Parathyroid adenoma (tissue), 2 donors: ENCODE results near the gene CASD1.

ENCODE experiments used
- H2AFZ ChIP-seq: fragments of 300-600 bp; sonication (generic); one replicate; pipeline ENCODE4 v1.7.0; 2017; ENCODE audit warnings: antibody characterized with exemption, mild to moderate bottlenecking
- H3K27ac ChIP-seq: fragments of 300-600 bp; sonication (generic); one replicate; pipeline ENCODE4 v1.7.0; 2017
- H3K27me3 ChIP-seq: fragments of 300-600 bp; sonication (generic); one replicate; pipeline ENCODE4 v1.7.0; 2017; ENCODE audit warnings: low read length; ENCODE audit not compliant: control insufficient read depth, insufficient read depth
- H3K36me3 ChIP-seq: fragments of 300-600 bp; sonication (generic); one replicate; pipeline ENCODE4 v1.7.0; 2017; ENCODE audit warnings: low read length; ENCODE audit not compliant: control insufficient read depth, insufficient read depth
- H3K4me1 ChIP-seq: fragments of 300-600 bp; sonication (generic); one replicate; pipeline ENCODE4 v1.7.0; 2017; ENCODE audit warnings: control low read depth
- H3K4me2 ChIP-seq: fragments of 300-600 bp; sonication (generic); one replicate; pipeline ENCODE4 v1.7.0; 2017; ENCODE audit warnings: low read length
- H3K4me3 ChIP-seq: fragments of 300-600 bp; sonication (generic); one replicate; pipeline ENCODE4 v1.7.0; 2017; ENCODE audit warnings: low read depth, low read length
- H3K79me2 ChIP-seq: fragments of 300-600 bp; sonication (generic); one replicate; pipeline ENCODE4 v1.7.0; 2017; ENCODE audit warnings: control low read depth
- H3K9ac ChIP-seq: fragments of 300-600 bp; sonication (generic); one replicate; pipeline ENCODE4 v1.7.0; 2017; ENCODE audit warnings: mild to moderate bottlenecking
- H3K9me3 ChIP-seq: fragments of 300-600 bp; sonication (generic); one replicate; pipeline ENCODE4 v1.7.0; 2017; ENCODE audit warnings: low read length; ENCODE audit not compliant: control insufficient read depth
- CTCF ChIP-seq: fragments of 300-600 bp; sonication (generic); IDR thresholded peaks from one replicate; pipeline ENCODE4 v1.7.0; 2017; ENCODE audit warnings: antibody characterized with exemption, mild to moderate bottlenecking
- donor health status: primary hyperparathyroidism.

Gene CASD1

GRCh38 chr7:94509264-94509886 lies at the start of gene CASD1:
Gene CASD1, plus strand, starts transcription at chr7:94509809. Its CDS starts 276 bp downstream, at chr7:94510085.
- H2AFZ ChIP-seq = peak within 1 kb of the TSS; percentile 99
- H3K9me3 ChIP-seq = no peaks in the 10 kb centered on the region
- peak within 1 kb of the TSS; percentile 96 for H3K27ac ChIP-seq
- TF ChIP-seq CTCF = no peak
- H3K27me3 ChIP-seq = no peaks in the 10 kb centered on the region
- peak within 1 kb of the TSS; percentile 91 for H3K9ac ChIP-seq
- peaks cover 4% of the 10 kb centered on the region for H3K79me2 ChIP-seq
- no peaks in the 10 kb centered on the region for H3K36me3 ChIP-seq
- H3K4me3 ChIP-seq = peak within 1 kb of the TSS; percentile 67
- H3K4me2 ChIP-seq = peak within 1 kb of the TSS; percentile 82
- peaks cover 10% of the 10 kb centered on the region for H3K4me1 ChIP-seq

DNA sequence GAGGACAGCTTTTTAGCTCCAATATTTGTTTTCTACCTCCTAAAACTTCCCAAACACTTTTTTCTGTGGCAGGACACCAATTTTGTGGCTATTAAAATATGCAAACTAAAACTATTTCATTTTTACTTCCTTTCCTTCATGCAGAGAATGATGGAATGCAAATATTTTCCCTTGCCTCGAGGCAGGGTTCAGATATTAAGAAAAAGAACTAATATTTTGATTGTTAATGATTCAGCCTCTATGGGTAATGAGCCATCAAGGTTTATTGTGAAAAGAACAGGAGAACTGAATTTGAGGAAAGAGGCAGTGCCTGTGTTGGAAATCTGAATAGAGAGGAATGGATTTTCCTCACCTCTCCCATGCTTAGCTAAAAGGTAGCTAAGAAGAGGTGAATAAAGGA lies 43.1 kb upstream of the CASD1 start:
- no peaks in the 10 kb centered on the region for H3K4me1 ChIP-seq
- no peaks in the 10 kb centered on the region for H3K36me3 ChIP-seq
- no peak overlapping the region for H2AFZ ChIP-seq
- H3K9ac ChIP-seq = no peak overlapping the region
- no peaks in the 10 kb centered on the region for H3K27me3 ChIP-seq
- no peaks in the 10 kb centered on the region for H3K9me3 ChIP-seq
- TF ChIP-seq CTCF = no peak
- H3K4me2 ChIP-seq = no peak overlapping the region
- no peak overlapping the region for H3K4me3 ChIP-seq
- no peak overlapping the region for H3K27ac ChIP-seq
- no peaks in the 10 kb centered on the region for H3K79me2 ChIP-seq

- no peaks in the 10 kb centered on the region for H3K36me3 ChIP-seq
- H3K9me3 ChIP-seq = no peaks in the 10 kb centered on the region
- H3K79me2 ChIP-seq = no peaks in the 10 kb centered on the region
- H3K27ac ChIP-seq = no peak overlapping the region
- no peaks in the 10 kb centered on the region for H3K27me3 ChIP-seq
- no peak overlapping the region for H3K9ac ChIP-seq
- H3K4me1 ChIP-seq = no peaks in the 10 kb centered on the region
- H2AFZ ChIP-seq = no peak overlapping the region
- no peak overlapping the region for H3K4me2 ChIP-seq
- no peak for TF ChIP-seq CTCF
- no peak overlapping the region for H3K4me3 ChIP-seq
These were observed 38.0 kb upstream of the CASD1 start for GRCh38 chr7:94471604-94472003.

DNA sequence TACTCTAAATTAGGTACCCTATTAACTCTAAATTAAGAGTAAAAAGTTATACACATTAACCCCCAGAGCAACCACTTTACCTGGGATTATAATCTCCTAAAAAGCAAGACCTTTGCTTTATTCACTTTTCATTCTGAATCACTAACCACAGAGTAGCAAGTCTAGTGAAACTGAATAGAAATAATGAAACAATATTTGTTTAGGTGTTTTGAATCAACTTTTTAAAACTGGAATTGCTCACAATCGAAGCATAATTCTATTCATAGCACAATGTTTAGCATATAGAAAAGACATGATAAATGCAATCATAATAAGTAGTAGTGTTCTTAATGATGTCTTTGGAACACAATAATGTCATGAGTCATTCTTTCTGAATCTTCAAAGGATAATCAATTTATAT lies 37.0 kb upstream of the CASD1 start:
- no peaks in the 10 kb centered on the region for H3K27me3 ChIP-seq
- H3K9me3 ChIP-seq = no peaks in the 10 kb centered on the region
- no peaks in the 10 kb centered on the region for H3K4me1 ChIP-seq
- H3K27ac ChIP-seq = no peak overlapping the region
- no peaks in the 10 kb centered on the region for H3K36me3 ChIP-seq
- H3K4me3 ChIP-seq = no peak overlapping the region
- H3K79me2 ChIP-seq = no peaks in the 10 kb centered on the region
- no peak overlapping the region for H3K4me2 ChIP-seq
- H3K9ac ChIP-seq = no peak overlapping the region
- no peak overlapping the region for H2AFZ ChIP-seq
- no peak for TF ChIP-seq CTCF

DNA sequence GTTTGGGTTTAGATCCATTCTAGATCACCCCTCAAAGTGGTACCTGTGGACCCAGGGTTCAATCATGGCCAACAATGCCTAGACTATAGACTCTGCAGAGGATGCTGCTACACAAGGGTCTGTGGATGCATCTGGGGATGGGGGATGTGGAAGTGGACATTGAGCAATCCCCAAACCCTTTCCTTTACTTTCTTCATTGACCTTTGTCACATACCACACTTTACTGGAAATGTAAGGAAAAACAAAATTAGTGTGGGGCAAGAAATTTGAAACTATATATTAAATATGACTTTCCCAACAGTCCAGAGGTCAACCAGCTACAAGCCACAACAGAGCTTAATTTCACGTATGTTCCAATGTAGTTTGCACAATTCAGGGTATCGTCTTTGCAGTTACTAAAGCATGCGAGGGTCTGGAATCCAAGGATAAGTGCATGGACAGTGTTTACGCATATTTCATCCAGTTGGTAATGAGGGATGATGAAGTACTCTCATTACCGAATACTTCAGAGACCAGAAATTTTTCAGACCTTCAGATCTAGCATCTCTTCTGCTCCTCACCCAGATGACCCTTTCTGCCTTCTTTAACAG lies 33.3 kb upstream of the CASD1 start:
- no peak overlapping the region for H2AFZ ChIP-seq
- H3K79me2 ChIP-seq = no peaks in the 10 kb centered on the region
- H3K27me3 ChIP-seq = no peaks in the 10 kb centered on the region
- no peaks in the 10 kb centered on the region for H3K36me3 ChIP-seq
- TF ChIP-seq CTCF = no peak
- H3K9ac ChIP-seq = no peak overlapping the region
- no peaks in the 10 kb centered on the region for H3K9me3 ChIP-seq
- no peak overlapping the region for H3K27ac ChIP-seq
- H3K4me3 ChIP-seq = no peak overlapping the region
- H3K4me1 ChIP-seq = no peaks in the 10 kb centered on the region
- H3K4me2 ChIP-seq = no peak overlapping the region
